ENCODE data around the gene NEGR1.

The NEGR1 gene

GRCh38 chr1:71956613-71957285 lies 325.6 kb downstream of the NEGR1 start:
- no peak overlapping the region for H3K27ac Mint-ChIP-seq
- intact Hi-C loops (cut with micrococcal nuclease) = no loop called here
- no peak overlapping the region for H3K4me3 Mint-ChIP-seq
- no peaks in the 10 kb centered on the region for H3K27me3 Mint-ChIP-seq
- H3K4me1 Mint-ChIP-seq (ENCODE audit: low read depth) = no peaks in the 10 kb centered on the region
- H3K36me3 Mint-ChIP-seq (ENCODE audit: low read depth) = no peaks in the 10 kb centered on the region
- no peaks in the 10 kb centered on the region for H3K9me3 Mint-ChIP-seq

GRCh38 chr1:71950579-71950978 lies 331.8 kb downstream of the NEGR1 start:
- intact Hi-C loops (cut with micrococcal nuclease) = no loop called here
- Mint-ChIP-seq H3K27ac (no peak overlapping the region), H3K4me1 (ENCODE audit: low read depth) (peaks cover 5% of the 10 kb centered on the region), H3K36me3 (ENCODE audit: low read depth) (no peaks in the 10 kb centered on the region), H3K9me3 (no peaks in the 10 kb centered on the region), H3K4me3 (no peak overlapping the region), H3K27me3 (no peaks in the 10 kb centered on the region)

- H3K4me1 Mint-ChIP-seq (ENCODE audit: low read depth) = peaks cover 5% of the 10 kb centered on the region
- no peak overlapping the region for H3K4me3 Mint-ChIP-seq
- H3K27ac Mint-ChIP-seq = no peak overlapping the region
- H3K27me3 Mint-ChIP-seq = no peaks in the 10 kb centered on the region
- intact Hi-C loops (cut with micrococcal nuclease) = no loop called here
- no peaks in the 10 kb centered on the region for H3K9me3 Mint-ChIP-seq
- no peaks in the 10 kb centered on the region for H3K36me3 Mint-ChIP-seq (ENCODE audit: low read depth)
These were observed 332.7 kb downstream of the NEGR1 start for GRCh38 chr1:71949681-71950080.

DNA sequence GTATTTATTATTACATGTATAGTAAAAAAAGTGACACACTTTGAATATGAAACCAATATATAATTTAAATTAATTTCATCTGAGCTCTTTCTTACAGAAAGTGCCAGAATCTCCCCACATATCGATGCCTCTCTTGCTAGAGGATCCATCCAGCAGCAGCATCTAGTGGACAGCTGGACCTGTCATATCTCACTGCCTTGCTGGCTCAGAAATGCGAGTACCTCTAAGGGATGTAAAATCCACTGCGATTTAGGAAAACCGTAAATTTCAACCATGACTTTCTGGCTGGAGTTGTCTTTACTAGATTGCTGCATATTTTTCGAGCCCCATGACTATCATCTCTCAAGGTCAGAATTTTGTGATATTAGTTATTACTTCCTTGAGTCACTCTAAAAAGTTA lies 333.8 kb downstream of the NEGR1 start:
- peaks cover 5% of the 10 kb centered on the region for H3K4me1 Mint-ChIP-seq (ENCODE audit: low read depth)
- no peak overlapping the region for H3K4me3 Mint-ChIP-seq
- H3K27me3 Mint-ChIP-seq = no peaks in the 10 kb centered on the region
- no peak overlapping the region for H3K27ac Mint-ChIP-seq
- no peaks in the 10 kb centered on the region for H3K9me3 Mint-ChIP-seq
- intact Hi-C loops (cut with micrococcal nuclease) = no loop called here
- H3K36me3 Mint-ChIP-seq (ENCODE audit: low read depth) = no peaks in the 10 kb centered on the region

DNA sequence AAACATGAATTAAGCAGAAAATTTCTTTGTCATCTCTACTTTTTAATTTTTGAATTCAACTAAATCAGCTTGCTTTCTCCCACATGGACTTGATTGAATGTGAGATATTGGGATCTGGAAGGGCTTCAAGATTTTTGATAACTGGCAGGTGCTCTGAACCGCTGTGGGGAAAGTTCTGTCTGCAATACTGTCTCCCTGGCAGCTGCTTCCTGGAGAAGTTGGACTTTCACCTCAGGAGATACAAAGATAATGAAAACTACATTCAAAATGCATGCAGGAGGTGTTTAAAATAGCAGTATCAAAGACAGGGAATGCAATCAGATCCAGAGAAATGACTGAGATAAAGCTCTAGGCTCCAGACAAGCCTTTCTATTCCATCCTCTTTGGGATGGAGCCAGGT lies 338.3 kb downstream of the NEGR1 start:
- H3K27ac Mint-ChIP-seq = no peak overlapping the region
- no peak overlapping the region for H3K4me3 Mint-ChIP-seq
- no peaks in the 10 kb centered on the region for H3K9me3 Mint-ChIP-seq
- no peaks in the 10 kb centered on the region for H3K36me3 Mint-ChIP-seq (ENCODE audit: low read depth)
- H3K4me1 Mint-ChIP-seq (ENCODE audit: low read depth) = no peaks in the 10 kb centered on the region
- intact Hi-C loops (cut with micrococcal nuclease) = no loop called here
- no peaks in the 10 kb centered on the region for H3K27me3 Mint-ChIP-seq

DNA sequence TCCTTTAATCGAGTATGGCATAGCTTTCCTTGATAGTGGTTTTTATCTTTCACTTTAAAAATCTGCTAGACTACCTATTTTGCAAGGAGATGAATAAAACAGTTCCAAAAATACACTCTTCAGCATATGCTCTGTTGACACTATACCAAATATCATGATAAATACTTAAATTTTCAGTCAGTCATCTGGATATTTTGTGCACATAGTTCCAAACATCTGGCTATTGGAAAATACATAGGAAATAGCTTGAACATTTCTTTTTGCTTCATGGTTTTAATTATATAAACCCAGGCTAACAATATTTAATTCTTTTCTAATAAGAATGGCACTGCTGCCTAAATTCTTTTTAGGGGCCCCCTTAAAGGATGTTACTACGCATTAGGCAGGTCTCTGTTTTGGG lies 342.1 kb downstream of the NEGR1 start:
- no peaks in the 10 kb centered on the region for H3K27me3 Mint-ChIP-seq
- no peak overlapping the region for H3K4me3 Mint-ChIP-seq
- H3K4me1 Mint-ChIP-seq (ENCODE audit: low read depth) = no peaks in the 10 kb centered on the region
- intact Hi-C loops (cut with micrococcal nuclease) = no loop called here
- no peaks in the 10 kb centered on the region for H3K9me3 Mint-ChIP-seq
- no peaks in the 10 kb centered on the region for H3K36me3 Mint-ChIP-seq (ENCODE audit: low read depth)
- H3K27ac Mint-ChIP-seq = no peak overlapping the region

- no peaks in the 10 kb centered on the region for H3K36me3 Mint-ChIP-seq (ENCODE audit: low read depth)
- no peak overlapping the region for H3K4me3 Mint-ChIP-seq
- no peaks in the 10 kb centered on the region for H3K4me1 Mint-ChIP-seq (ENCODE audit: low read depth)
- intact Hi-C loops (cut with micrococcal nuclease) = no loop called here
- H3K27me3 Mint-ChIP-seq = no peaks in the 10 kb centered on the region
- H3K9me3 Mint-ChIP-seq = no peaks in the 10 kb centered on the region
- no peak overlapping the region for H3K27ac Mint-ChIP-seq
These were observed 351.8 kb downstream of the NEGR1 start for GRCh38 chr1:71930511-71930910.

DNA sequence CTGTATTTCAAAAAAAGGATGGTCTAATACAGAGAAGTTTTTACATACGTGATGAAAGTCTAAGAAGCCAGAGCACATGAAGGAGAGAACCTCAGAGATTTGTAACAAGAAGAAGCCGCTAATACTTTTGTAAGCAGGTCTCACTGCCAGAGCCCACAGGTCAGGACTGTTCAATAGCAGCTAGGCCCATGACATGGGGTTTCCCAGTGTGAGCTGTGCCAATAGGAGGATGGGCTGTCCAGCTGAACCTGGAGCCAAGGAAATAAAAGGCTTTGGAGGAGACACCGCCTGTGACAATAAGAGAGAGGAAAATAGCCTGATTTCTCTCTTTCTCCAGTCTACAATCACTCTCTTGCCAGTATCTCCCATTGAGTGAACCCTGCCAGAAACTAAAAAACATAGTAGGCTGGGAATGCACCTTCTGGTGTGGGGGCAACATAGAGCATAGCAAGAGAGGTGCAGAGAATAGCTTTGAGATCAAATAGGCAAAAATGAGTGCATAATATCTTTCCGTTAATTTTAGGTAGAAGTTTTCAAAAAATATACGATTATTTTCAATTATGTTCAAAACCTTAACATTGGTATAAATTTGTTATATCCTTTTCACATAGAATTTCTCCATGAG lies 360.3 kb downstream of the NEGR1 start:
- H3K36me3 Mint-ChIP-seq (ENCODE audit: low read depth) = no peaks in the 10 kb centered on the region
- H3K4me1 Mint-ChIP-seq (ENCODE audit: low read depth) = no peaks in the 10 kb centered on the region
- H3K9me3 Mint-ChIP-seq = peaks cover 7% of the 10 kb centered on the region
- no peak overlapping the region for H3K27ac Mint-ChIP-seq
- H3K27me3 Mint-ChIP-seq = no peaks in the 10 kb centered on the region
- H3K4me3 Mint-ChIP-seq = no peak overlapping the region
- intact Hi-C loops (cut with micrococcal nuclease) = no loop called here

GRCh38 chr1:71921204-71921603 lies 361.1 kb downstream of the NEGR1 start:
- no peaks in the 10 kb centered on the region for H3K36me3 Mint-ChIP-seq (ENCODE audit: low read depth)
- no peak overlapping the region for H3K27ac Mint-ChIP-seq
- peaks cover 13% of the 10 kb centered on the region for H3K9me3 Mint-ChIP-seq

GRCh38 chr1:71920556-71920955 lies 361.8 kb downstream of the NEGR1 start:
- Mint-ChIP-seq H3K9me3 (peaks cover 20% of the 10 kb centered on the region), H3K27ac (no peak overlapping the region), H3K4me1 (ENCODE audit: low read depth) (no peaks in the 10 kb centered on the region), H3K27me3 (no peaks in the 10 kb centered on the region), H3K4me3 (no peak overlapping the region), H3K36me3 (ENCODE audit: low read depth) (no peaks in the 10 kb centered on the region)
- intact Hi-C loops (cut with micrococcal nuclease) = no loop called here

More at GRCh38 chr1:71921204-71921603, 361.1 kb downstream of the NEGR1 start:
- Mint-ChIP-seq H3K27me3 (no peaks in the 10 kb centered on the region), H3K4me3 (no peak overlapping the region), H3K4me1 (ENCODE audit: low read depth) (no peaks in the 10 kb centered on the region)
- intact Hi-C loops (cut with micrococcal nuclease) = no loop called here

GRCh38 chr1:71919811-71920509 lies 362.4 kb downstream of the NEGR1 start:
- Mint-ChIP-seq H3K4me3 (no peak overlapping the region), H3K9me3 (peaks cover 22% of the 10 kb centered on the region), H3K27ac (no peak overlapping the region), H3K4me1 (ENCODE audit: low read depth) (no peaks in the 10 kb centered on the region), H3K36me3 (ENCODE audit: low read depth) (no peaks in the 10 kb centered on the region), H3K27me3 (no peaks in the 10 kb centered on the region)
- intact Hi-C loops (cut with micrococcal nuclease) = no loop called here

- H3K27me3 Mint-ChIP-seq = no peaks in the 10 kb centered on the region
These were observed 363.7 kb downstream of the NEGR1 start for GRCh38 chr1:71918630-71919029.

DNA sequence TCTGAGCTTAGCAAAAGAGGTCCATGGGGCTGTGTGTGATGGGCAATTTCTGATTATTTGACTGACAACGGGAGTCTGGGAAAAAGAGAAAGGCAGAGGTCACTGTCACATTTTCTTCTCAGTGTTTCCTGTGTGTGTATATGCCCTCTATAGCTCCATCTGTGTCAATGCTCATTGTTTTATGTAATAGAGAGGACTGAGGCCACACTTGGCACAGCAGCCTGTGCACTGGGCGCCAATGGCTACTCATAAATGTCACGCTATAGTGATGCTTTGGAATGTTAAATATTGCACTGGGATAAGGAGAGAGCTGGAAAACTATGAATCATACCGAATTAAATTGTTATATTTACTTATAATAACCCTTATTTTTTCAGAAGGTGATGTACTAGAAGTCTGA lies 365.4 kb downstream of the NEGR1 start:
- Mint-ChIP-seq H3K36me3 (ENCODE audit: low read depth) (no peaks in the 10 kb centered on the region), H3K4me1 (ENCODE audit: low read depth) (no peaks in the 10 kb centered on the region), H3K4me3 (no peak overlapping the region), H3K27me3 (no peaks in the 10 kb centered on the region), H3K27ac (no peak overlapping the region), H3K9me3 (peaks cover 22% of the 10 kb centered on the region)
- intact Hi-C loops (cut with micrococcal nuclease) = no loop called here

More at GRCh38 chr1:71918630-71919029, 363.7 kb downstream of the NEGR1 start:
- peaks cover 22% of the 10 kb centered on the region for H3K9me3 Mint-ChIP-seq
- H3K4me1 Mint-ChIP-seq (ENCODE audit: low read depth) = no peaks in the 10 kb centered on the region
- H3K4me3 Mint-ChIP-seq = no peak overlapping the region
- intact Hi-C loops (cut with micrococcal nuclease) = no loop called here
- no peaks in the 10 kb centered on the region for H3K36me3 Mint-ChIP-seq (ENCODE audit: low read depth)
- no peak overlapping the region for H3K27ac Mint-ChIP-seq

GRCh38 chr1:71914626-71915025 lies 367.7 kb downstream of the NEGR1 start:
- H3K27me3 Mint-ChIP-seq = no peaks in the 10 kb centered on the region
- no peak overlapping the region for H3K4me3 Mint-ChIP-seq
- no peaks in the 10 kb centered on the region for H3K36me3 Mint-ChIP-seq (ENCODE audit: low read depth)
- H3K4me1 Mint-ChIP-seq (ENCODE audit: low read depth) = no peaks in the 10 kb centered on the region
- no peak overlapping the region for H3K27ac Mint-ChIP-seq
- intact Hi-C loops (cut with micrococcal nuclease) = no loop called here
- peaks cover 22% of the 10 kb centered on the region for H3K9me3 Mint-ChIP-seq
